NB4 (cell line): ENCODE data around the gene TEX51.

Experiments
- DNase-seq: peaks from one replicate; pipeline ENCODE4 v3.0.0; 2010; ENCODE audit warnings: low read depth
- H3K4me3 ChIP-seq: one replicate; pipeline ENCODE4 v1.5.1; 2011; ENCODE audit warnings: mild to moderate bottlenecking, low read depth, low read length, moderate library complexity
- CTCF ChIP-seq: IDR thresholded peaks from one replicate; pipeline ENCODE4 v1.5.1; 2012; ENCODE audit warnings: low read depth, low read length
- MAX ChIP-seq: IDR thresholded peaks from 2 replicates; pipeline ENCODE4 v1.6.1; 2011; ENCODE audit warnings: low read depth, low read length
- MYC ChIP-seq: IDR thresholded peaks from 2 replicates; pipeline ENCODE4 v1.6.1; 2011; ENCODE audit warnings: low read depth, low read length
- POLR2A ChIP-seq: IDR thresholded peaks from 2 replicates; pipeline ENCODE4 v1.6.1; 2011; ENCODE audit warnings: mild to moderate bottlenecking; ENCODE audit not compliant: insufficient read length; ENCODE audit errors: extremely low read depth

TEX51 gene

GRCh38 chr2:126852361-126852760, 46.3 kb upstream of the TEX51 start:
- no peak for DNase-seq
- H3K4me3 ChIP-seq: no peak overlapping the region
- TF ChIP-seq MYC: no peak
- TF ChIP-seq MAX: no peak
- no peak for TF ChIP-seq POLR2A
- no peak for TF ChIP-seq CTCF

GRCh38 chr2:126855606-126856005, 43.1 kb upstream of the TEX51 start:
- TF ChIP-seq CTCF (no peak), MAX (no peak), POLR2A (no peak), MYC (no peak)
- DNase-seq: no peak
- no peak overlapping the region for H3K4me3 ChIP-seq

- TF ChIP-seq CTCF (no peak), POLR2A (no peak), MYC (no peak), MAX (no peak)
- H3K4me3 ChIP-seq: no peak overlapping the region
- no peak for DNase-seq
Measured at GRCh38 chr2:126856403-126856802, 42.3 kb upstream of the TEX51 start.

- no peak overlapping the region for H3K4me3 ChIP-seq
- TF ChIP-seq CTCF (no peak), MYC (no peak), POLR2A (no peak), MAX (no peak)
- no peak for DNase-seq
Measured at GRCh38 chr2:126857502-126857901, 41.2 kb upstream of the TEX51 start.

- TF ChIP-seq MAX: no peak
- no peak for TF ChIP-seq MYC
- TF ChIP-seq CTCF: no peak
- no peak for TF ChIP-seq POLR2A
- H3K4me3 ChIP-seq: no peak overlapping the region
- DNase-seq: no peak
Measured at GRCh38 chr2:126858013-126858412, 40.7 kb upstream of the TEX51 start.

- no peak for DNase-seq
- no peak overlapping the region for H3K4me3 ChIP-seq
- TF ChIP-seq POLR2A: no peak
- TF ChIP-seq MAX: no peak
- no peak for TF ChIP-seq CTCF
- no peak for TF ChIP-seq MYC
Measured at GRCh38 chr2:126858436-126858835, 40.3 kb upstream of the TEX51 start.
